Measurements from ENCODE around the gene NRIP3. TPM values are rescaled to one million over a fixed set of nuclear protein-coding genes. Genes with fewer than 3 reads are reported as not detected.
"Not testable (repeated sequence)": the region's sequence is repeated elsewhere in the genome, so short reads cannot be mapped to it uniquely, and the experiment has no call there.

NRIP3 gene
- total RNA-seq, 1 experiment from 2014 or later, result not detected

DNA sequence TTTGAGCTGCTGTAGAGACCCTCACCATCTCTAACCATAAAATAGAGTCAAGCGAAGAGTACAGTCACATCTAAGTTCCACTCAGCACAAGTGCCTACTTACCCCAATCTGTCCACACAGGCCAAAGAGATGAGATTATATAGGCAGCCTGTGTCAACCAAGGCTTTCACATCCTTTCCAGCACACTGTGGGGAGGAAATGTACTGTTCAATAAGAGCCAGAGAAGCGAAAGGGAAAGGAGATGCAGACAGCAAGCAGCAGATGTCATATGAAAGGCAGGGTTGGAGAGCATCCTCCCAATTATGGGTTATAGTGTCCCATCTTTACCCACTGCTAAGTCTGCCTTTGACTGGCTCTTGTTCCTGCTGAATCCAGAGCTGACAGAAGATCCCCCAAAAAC, 16.4 kb downstream of the NRIP3 start:
- Histone ChIP-seq H3K4me3 (ENCODE audit: low read length) (no peak overlapping the region), H3K9me3 (ENCODE audit: low read length) (no peaks in the 10 kb centered on the region), H3F3A (ENCODE audit: low read length, unreplicated experiment) (no peaks in the 10 kb centered on the region), H4K20me1 (ENCODE audit: low read length) (no peaks in the 10 kb centered on the region), H3K27me3 (ENCODE audit: low read length) (no peaks in the 10 kb centered on the region), H2AFZ (ENCODE audit: low read length) (no peak overlapping the region), H3K27ac (ENCODE audit: low read length) (no peak overlapping the region), H3K36me3 (ENCODE audit: low read depth, low read length) (no peaks in the 10 kb centered on the region), H3K9me2 (replicated peaks; ENCODE audit: low read length) (no peaks in the 10 kb centered on the region), H3K9ac (ENCODE audit: low read length) (no peak overlapping the region), H3K79me2 (ENCODE audit: low read length) (no peaks in the 10 kb centered on the region), H3K4me2 (ENCODE audit: low read length) (no peak overlapping the region), H3K4me1 (ENCODE audit: insufficient read depth, low read length) (peaks cover 7% of the 10 kb centered on the region; the same call in 1 of the 2 replicates)
- intact Hi-C loops (cut with micrococcal nuclease), result no loop called here
- ATAC-seq, result no peak
- POLR2A ChIA-PET (ENCODE audit: unreplicated experiment), result no interaction called here
- DNase-seq, result no peak
- CTCF ChIA-PET, result no interaction called here
- TF ChIP-seq, protein P1, sequence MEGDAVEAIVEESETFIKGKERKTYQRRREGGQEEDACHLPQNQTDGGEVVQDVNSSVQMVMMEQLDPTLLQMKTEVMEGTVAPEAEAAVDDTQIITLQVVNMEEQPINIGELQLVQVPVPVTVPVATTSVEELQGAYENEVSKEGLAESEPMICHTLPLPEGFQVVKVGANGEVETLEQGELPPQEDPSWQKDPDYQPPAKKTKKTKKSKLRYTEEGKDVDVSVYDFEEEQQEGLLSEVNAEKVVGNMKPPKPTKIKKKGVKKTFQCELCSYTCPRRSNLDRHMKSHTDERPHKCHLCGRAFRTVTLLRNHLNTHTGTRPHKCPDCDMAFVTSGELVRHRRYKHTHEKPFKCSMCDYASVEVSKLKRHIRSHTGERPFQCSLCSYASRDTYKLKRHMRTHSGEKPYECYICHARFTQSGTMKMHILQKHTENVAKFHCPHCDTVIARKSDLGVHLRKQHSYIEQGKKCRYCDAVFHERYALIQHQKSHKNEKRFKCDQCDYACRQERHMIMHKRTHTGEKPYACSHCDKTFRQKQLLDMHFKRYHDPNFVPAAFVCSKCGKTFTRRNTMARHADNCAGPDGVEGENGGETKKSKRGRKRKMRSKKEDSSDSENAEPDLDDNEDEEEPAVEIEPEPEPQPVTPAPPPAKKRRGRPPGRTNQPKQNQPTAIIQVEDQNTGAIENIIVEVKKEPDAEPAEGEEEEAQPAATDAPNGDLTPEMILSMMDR (conservative IDR thresholded peaks at IDR 0.05; ENCODE audit: low read depth, low read length), result no peak
- no peak for TF ChIP-seq EZH2 (IDR thresholded peaks at IDR 0.05; ENCODE audit: low read length, unreplicated experiment)
- no peak for TF ChIP-seq EZH2phosphoT487 (IDR thresholded peaks at IDR 0.05; ENCODE audit: borderline replicate concordance, low read length)
- BruUV-seq (replicated peaks), result no TSS peak

DNA sequence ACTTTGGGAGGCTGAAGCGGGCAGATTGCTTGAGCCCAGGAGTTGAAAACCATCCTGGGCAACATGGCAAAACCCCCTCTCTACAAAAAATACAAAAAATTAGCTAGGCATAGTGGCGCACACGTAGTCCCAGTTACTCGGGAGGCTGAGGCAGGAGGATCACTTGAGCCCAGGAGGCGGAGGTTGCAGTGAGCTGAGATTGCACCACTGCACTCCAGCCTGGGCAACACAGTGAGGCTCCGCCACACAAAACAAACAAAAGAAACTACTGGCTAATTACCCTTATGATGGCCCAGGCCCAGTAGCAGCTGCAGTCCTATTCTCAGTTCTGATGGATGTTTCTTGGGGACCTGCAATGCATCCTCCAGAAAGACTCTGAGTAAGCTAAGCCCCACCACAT, 17.0 kb downstream of the NRIP3 start:
- H3K36me3 ChIP-seq (ENCODE audit: low read depth, low read length); H3K27ac ChIP-seq (ENCODE audit: low read length); intact Hi-C loops (cut with micrococcal nuclease); H2AFZ ChIP-seq (ENCODE audit: low read length); CTCF ChIA-PET; BruUV-seq (replicated peaks); H3K9me2 ChIP-seq (replicated peaks; ENCODE audit: low read length); H3K4me2 ChIP-seq (ENCODE audit: low read length); ATAC-seq; H3K79me2 ChIP-seq (ENCODE audit: low read length); H3F3A ChIP-seq (ENCODE audit: low read length, unreplicated experiment); H3K9ac ChIP-seq (ENCODE audit: low read length); H4K20me1 ChIP-seq (ENCODE audit: low read length); DNase-seq; H3K27me3 ChIP-seq (ENCODE audit: low read length); H3K4me1 ChIP-seq (ENCODE audit: insufficient read depth, low read length); H3K4me3 ChIP-seq (ENCODE audit: low read length); POLR2A ChIA-PET (ENCODE audit: unreplicated experiment); H3K9me3 ChIP-seq (ENCODE audit: low read length): not testable (repeated sequence)

DNA sequence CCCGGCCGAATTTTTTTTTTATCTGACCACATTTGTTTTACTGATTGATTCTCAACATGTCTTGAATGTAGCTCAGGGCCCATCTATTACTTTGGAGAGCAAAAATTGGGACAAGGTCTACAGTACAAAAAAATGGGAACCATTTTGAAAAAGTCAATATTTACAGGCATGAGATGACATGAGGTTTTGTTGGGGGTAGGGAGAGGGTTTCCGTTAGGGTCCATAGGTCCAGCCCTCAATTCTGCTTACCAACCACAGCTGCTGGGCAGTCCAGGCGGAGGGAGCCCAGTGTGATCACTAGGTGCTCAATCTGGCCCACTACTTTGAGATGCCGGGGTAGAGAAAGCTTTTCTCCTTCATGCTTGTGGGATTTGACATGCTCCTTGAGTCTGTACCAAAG, 18.3 kb downstream of the NRIP3 start:
- H3K9ac ChIP-seq (ENCODE audit: low read length), result no peak overlapping the region
- no peak overlapping the region for H3K4me2 ChIP-seq (ENCODE audit: low read length)
- H4K20me1 ChIP-seq (ENCODE audit: low read length), result no peaks in the 10 kb centered on the region
- BruUV-seq (replicated peaks), result no TSS peak
- H3K36me3 ChIP-seq (ENCODE audit: low read depth, low read length), result no peaks in the 10 kb centered on the region
- H3K9me2 ChIP-seq (replicated peaks; ENCODE audit: low read length), result no peaks in the 10 kb centered on the region
- ATAC-seq, result no peak
- H2AFZ ChIP-seq (ENCODE audit: low read length), result no peak overlapping the region
- H3K79me2 ChIP-seq (ENCODE audit: low read length), result no peaks in the 10 kb centered on the region
- H3K9me3 ChIP-seq (ENCODE audit: low read length), result no peaks in the 10 kb centered on the region
- no peak for DNase-seq
- peaks cover 7% of the 10 kb centered on the region; the same call in 1 of the 2 replicates for H3K4me1 ChIP-seq (ENCODE audit: insufficient read depth, low read length)
- no peaks in the 10 kb centered on the region for H3F3A ChIP-seq (ENCODE audit: low read length, unreplicated experiment)
- no peaks in the 10 kb centered on the region for H3K27me3 ChIP-seq (ENCODE audit: low read length)
- no peak overlapping the region for H3K27ac ChIP-seq (ENCODE audit: low read length)
- CTCF ChIA-PET, result no interaction called here
- TF ChIP-seq, protein P1 (conservative IDR thresholded peaks at IDR 0.05; ENCODE audit: low read depth, low read length), result no peak
- TF ChIP-seq EZH2 (IDR thresholded peaks at IDR 0.05; ENCODE audit: low read length, unreplicated experiment) (no peak), EZH2phosphoT487 (IDR thresholded peaks at IDR 0.05; ENCODE audit: borderline replicate concordance, low read length) (no peak)
- intact Hi-C loops (cut with micrococcal nuclease), result no loop called here
- no peak overlapping the region for H3K4me3 ChIP-seq (ENCODE audit: low read length)
- POLR2A ChIA-PET (ENCODE audit: unreplicated experiment), result no interaction called here

All from PC-3 (cell line).